Esophagus squamous epithelium (tissue), 5 donors: ENCODE results near the gene STARD3. TPM values are rescaled to one million over a fixed set of nuclear protein-coding genes. Genes with fewer than 3 reads are reported as not detected.

Experiments used
- DNase-seq: peaks from one replicate; lab custom pipeline; 2025; lab: John Stamatoyannopoulos, UW
- H3K27ac ChIP-seq, 4 donors: fragments of 200-600 bp; sonication (generic); one replicate each; pipeline ENCODE4 v1.5.1; 2016 to 2019; ENCODE audit warnings: mild to moderate bottlenecking in 1 of 4
- H3K27me3 ChIP-seq, 4 donors: fragments of 200-600 bp; sonication (generic); 1 replicate in 3 of 4; 2 replicates in 1 of 4; pipeline versions ENCODE4 v1.5.1 to v1.6.0; 2017 to 2021; ENCODE audit warnings: antibody characterized with exemption in 1 of 4
- H3K36me3 ChIP-seq, 3 donors: fragments of 200-600 bp; sonication (generic); one replicate each; pipeline ENCODE4 v1.5.1; 2016 to 2019
- H3K4me1 ChIP-seq, 3 donors: fragments of 200-600 bp; sonication (generic); one replicate each; pipeline ENCODE4 v1.5.1; 2017 to 2019
- H3K4me3 ChIP-seq, 4 donors: fragments of 200-600 bp; sonication (generic); 1 replicate in 3 of 4; 2 replicates in 1 of 4; pipeline ENCODE4 v1.5.1; 2016 to 2019; ENCODE audit warnings: mild to moderate bottlenecking in 2 of 4, moderate library complexity in 1 of 4
- H3K9me3 ChIP-seq, 3 donors: fragments of 200-600 bp; sonication (generic); one replicate each; pipeline ENCODE4 v1.5.1; 2016 to 2019
- CTCF ChIP-seq, 6 experiments: fragments of 450-650 bp in 4 of 6; fragments of 200-600 bp in 2 of 6; sonication (generic) in 2 of 6; IDR thresholded peaks; one replicate each; pipeline ENCODE4 v1.5.1; 2016 to 2019; ENCODE audit warnings: antibody characterized with exemption in 6 of 6, mild to moderate bottlenecking in 4 of 6, moderate library complexity in 4 of 6
- POLR2A ChIP-seq, 4 donors: fragments of 450-650 bp; IDR thresholded peaks; one replicate each; pipeline ENCODE4 v1.6.1; 2017; ENCODE audit warnings: antibody characterized with exemption in 4 of 4, mild to moderate bottlenecking in 4 of 4, moderate library complexity in 3 of 4
- WGBS, 2 donors: methylation state at CpG; one replicate each; pipeline ENCODE4 v1.1.5; 2018; 5-methylcytosine and 5-hydroxymethylcytosine counted together
- intact Hi-C: fragments of 100-400 bp; cut with DNase I; formaldehyde crosslinking; loops from one replicate; pipeline ENCODE4 v1.15.0; 2022
- total RNA-seq, 4 donors: library from RNA; depleted of rRNA; stranded (reverse); fragments of >200 nt; gene quantifications; one replicate each; pipeline ENCODE4 v1.1.0, GENCODE V29; 2016
- donor health status: DM: yes; HTN: yes; CAD: no.

STARD3 gene
- total RNA-seq, 4 donors from 2014 or later, result 27.3 to 46.7 (median 33.4) TPM

DNA sequence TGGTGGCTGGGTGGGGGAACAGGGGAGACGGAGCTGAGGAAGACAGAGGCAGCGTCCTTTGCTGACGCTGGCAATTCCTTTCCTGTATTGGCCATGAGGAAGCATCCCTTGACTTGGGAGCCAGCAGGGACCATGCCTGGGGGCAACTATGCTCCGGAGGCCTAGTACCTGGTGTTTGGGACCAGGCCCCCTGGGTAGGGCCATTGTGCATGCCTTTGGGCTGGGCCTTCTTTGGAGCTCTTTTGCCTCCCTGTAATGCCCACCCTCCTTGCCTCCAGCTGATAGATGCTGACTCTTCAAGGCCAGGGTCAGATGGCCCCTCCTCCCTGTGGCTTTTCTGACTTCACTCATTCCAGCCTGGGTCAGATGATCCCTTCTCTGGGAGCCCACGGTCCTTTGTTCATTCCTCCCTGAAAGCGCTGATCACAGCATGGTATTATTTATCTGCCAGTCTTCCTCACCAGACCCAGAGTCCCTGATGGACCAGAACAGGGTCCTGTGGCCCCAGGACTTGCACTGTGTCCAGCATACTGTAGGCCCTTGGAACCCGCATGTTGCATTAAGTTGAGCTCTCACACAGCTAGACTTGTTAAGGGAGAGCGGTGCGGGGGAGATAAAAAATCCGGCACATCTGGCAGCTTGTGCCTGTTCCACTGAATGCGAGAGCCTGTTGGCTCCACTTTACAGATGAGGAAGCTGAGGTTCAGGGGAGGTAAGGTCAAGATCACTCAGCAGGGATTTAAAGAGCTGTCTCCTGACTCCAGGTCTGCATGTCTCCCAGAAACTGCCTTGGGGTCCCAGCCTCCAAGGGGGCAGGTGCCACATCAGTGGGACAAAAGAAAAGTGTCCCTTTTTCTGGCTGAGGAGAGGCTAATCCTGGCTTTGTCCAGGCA lies 2.9 kb downstream of the STARD3 start:
- Histone ChIP-seq H3K27me3 (no peaks in the 10 kb centered on the region), H3K4me1 (peaks cover 44 to 91% (median 56%) of the 10 kb centered on the region in 3 donors), H3K4me3 (no peak overlapping the region), H3K36me3 (peaks cover 0 to 17% (median 0%) of the 10 kb centered on the region in 3 donors), H3K9me3 (no peaks in the 10 kb centered on the region), H3K27ac (no peak overlapping the region)
- WGBS, 2 donors, result 87 to 93% methylated on average over 5 to 10 of the region's 11 CpGs
- TF ChIP-seq CTCF (IDR thresholded peaks at IDR 0.05), result no peak
- intact Hi-C loops, result no loop called here
- no peak for DNase-seq

DNA sequence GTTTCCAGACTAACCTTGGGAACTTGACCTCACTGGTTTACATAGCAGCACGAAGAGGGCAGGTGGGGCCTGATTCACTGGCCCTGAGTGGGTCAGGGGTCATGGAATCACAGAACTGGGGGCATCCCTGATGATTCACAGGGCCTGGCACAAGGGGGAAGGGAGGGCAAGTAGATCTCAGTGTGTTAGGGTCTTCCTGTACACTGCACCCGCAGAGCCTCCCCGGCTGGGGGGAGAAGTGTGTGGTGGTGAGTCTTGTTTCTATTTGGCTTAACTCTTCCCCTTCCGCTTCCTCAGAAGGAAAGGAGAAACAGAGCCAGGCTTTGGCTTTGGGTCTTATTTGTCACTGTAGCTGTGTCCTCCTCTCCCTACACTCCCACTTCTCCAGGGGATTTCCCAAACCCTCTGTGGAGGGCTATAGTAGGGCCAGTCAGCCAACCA lies 3.7 kb downstream of the STARD3 start:
- Histone ChIP-seq H3K36me3 (peaks cover 0 to 24% (median 0%) of the 10 kb centered on the region in 3 donors), H3K4me1 (peaks cover 44 to 91% (median 56%) of the 10 kb centered on the region in 3 donors), H3K27ac (no peak overlapping the region), H3K9me3 (no peaks in the 10 kb centered on the region), H3K27me3 (no peaks in the 10 kb centered on the region), H3K4me3 (no peak overlapping the region)
- TF ChIP-seq CTCF (IDR thresholded peaks at IDR 0.05) (no peak), POLR2A (IDR thresholded peaks at IDR 0.05) (no peak)
- intact Hi-C loops, result no loop called here
- DNase-seq, result no peak
- 30 to 43% methylated on average over 3 to 4 of the region's 4 CpGs for WGBS, 2 donors

GRCh38 chr17:39641097-39641496 lies 4.2 kb downstream of the STARD3 start:
- no peak for DNase-seq
- Histone ChIP-seq H3K27ac (no peak overlapping the region), H3K4me3 (no peak overlapping the region), H3K4me1 (peaks cover 44 to 87% (median 56%) of the 10 kb centered on the region in 3 donors), H3K9me3 (no peaks in the 10 kb centered on the region), H3K27me3 (no peaks in the 10 kb centered on the region), H3K36me3 (peaks cover 0 to 24% (median 0%) of the 10 kb centered on the region in 3 donors)
- no peak for TF ChIP-seq CTCF (IDR thresholded peaks at IDR 0.05)
- TF ChIP-seq POLR2A (IDR thresholded peaks at IDR 0.05), result no peak
- 80 to 100% methylated on average over 1 to 4 of the region's 4 CpGs for WGBS, 2 donors
- intact Hi-C loops, result no loop called here

DNA sequence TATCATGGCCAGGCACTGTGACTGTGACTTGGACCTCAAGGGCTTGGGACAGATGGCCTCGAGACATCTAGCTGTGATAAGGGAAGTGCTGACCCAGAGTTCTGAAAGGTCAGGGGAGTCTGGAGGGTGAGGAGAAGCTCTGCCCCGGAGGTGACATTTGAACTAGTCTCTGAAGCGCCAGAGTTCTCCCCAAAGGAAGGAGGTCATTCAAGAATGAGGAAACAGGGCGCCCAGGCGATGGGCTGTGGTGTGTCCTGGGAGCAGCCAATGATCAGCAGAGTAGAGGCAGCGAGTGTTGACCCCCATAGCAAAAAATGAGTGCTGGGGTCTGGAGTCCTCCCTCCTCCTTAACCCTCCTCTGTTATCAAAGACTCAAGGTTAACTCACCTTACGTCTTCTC lies 4.9 kb downstream of the STARD3 start:
- intact Hi-C loops, result no loop called here
- Histone ChIP-seq H3K4me3 (no peak overlapping the region), H3K27me3 (no peaks in the 10 kb centered on the region), H3K9me3 (no peaks in the 10 kb centered on the region), H3K4me1 (peaks cover 39 to 85% (median 49%) of the 10 kb centered on the region in 3 donors), H3K36me3 (peaks cover 0 to 28% (median 0%) of the 10 kb centered on the region in 3 donors), H3K27ac (no peak overlapping the region)
- TF ChIP-seq CTCF (IDR thresholded peaks at IDR 0.05) (no peak), POLR2A (IDR thresholded peaks at IDR 0.05) (no peak)
- 61 to 81% methylated on average over 4 to 6 of the region's 7 CpGs for WGBS, 2 donors
- no peak for DNase-seq
